Breast epithelium (tissue), 3 donors: ENCODE results near the gene SAA2.

Source experiments
- CTCF ChIP-seq, 3 donors: fragments of 450-650 bp; IDR thresholded peaks; one replicate each; pipeline ENCODE4 v1.5.1; 2016 to 2017; ENCODE audit warnings: antibody characterized with exemption in 3 of 3, mild to moderate bottlenecking in 3 of 3, moderate library complexity in 3 of 3
- POLR2A ChIP-seq: fragments of 450-650 bp; IDR thresholded peaks from one replicate; pipeline ENCODE4 v1.6.1; 2016; ENCODE audit warnings: antibody characterized with exemption, mild to moderate bottlenecking, moderate library complexity
- POLR2AphosphoS5 ChIP-seq, 3 donors: sonication (generic); formaldehyde crosslinking; IDR thresholded peaks; one replicate each; pipeline ENCODE4 v1.6.1; 2017; ENCODE audit warnings: antibody characterized with exemption in 3 of 3

- TF ChIP-seq CTCF (IDR thresholded peaks at IDR 0.05): no peak
- TF ChIP-seq POLR2AphosphoS5 (IDR thresholded peaks at IDR 0.05): no peak
- TF ChIP-seq POLR2A: no peak
Observed at GRCh38 chr11:18229501-18229900, 19.0 kb downstream of the SAA2 start.
